ENCODE results near the gene NTF4. TPM values are rescaled to one million over a fixed set of nuclear protein-coding genes. Genes with fewer than 3 reads are reported as not detected.

The NTF4 gene
- total RNA-seq, 1 experiment from 2014 or later: 1.7 TPM

DNA sequence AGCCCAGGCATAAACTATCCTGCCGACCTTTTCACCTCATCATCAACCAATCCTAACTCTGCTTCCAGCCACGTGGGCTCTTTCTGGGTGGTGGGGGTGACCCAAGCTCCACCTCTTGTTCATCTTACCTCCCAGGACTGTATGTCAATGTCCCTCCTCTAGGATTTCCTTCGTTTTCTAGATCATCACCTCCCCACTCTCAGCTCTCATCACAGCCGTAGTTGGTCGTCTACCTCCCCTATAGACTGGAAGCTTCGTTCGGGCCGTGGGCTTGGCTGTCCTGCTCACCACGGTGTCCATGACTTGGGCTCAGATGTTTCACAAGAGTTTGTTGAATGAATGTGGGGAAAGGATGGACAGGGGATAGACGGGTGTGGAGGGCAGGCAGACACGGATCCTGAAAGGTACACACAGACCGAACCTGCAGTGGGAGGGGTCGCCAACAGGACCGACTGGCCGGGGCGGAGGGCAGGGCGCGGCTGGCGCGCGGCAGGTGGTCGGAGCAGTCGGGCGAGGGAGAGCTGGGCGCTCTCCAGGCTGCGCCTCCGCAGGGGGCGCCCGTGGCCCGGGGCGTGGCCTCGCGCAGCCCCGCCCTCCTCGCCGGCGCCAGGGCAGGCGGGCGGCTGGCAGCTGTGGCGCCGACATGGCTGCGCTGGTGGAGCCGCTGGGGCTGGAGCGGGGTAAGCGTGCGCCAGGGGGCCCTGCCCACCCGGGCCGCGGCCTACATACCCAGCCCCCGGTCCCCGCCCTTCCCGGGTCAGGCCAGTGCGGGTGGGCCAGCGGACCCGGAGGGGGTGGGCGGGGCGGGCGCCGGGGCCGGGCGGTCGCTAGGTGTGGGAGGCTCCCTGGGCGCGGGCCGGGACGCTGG lies 49.4 kb upstream of the NTF4 start, which contains the start of gene LIN7B:
LIN7B (plus strand) TSS at position 609 of the 868 bp plus-strand sequence; CDS start at position 644, 35 bp downstream.
- ChIA-PET CTCF (interaction anchor here (0.6 to 2.7 kb wide), 11 partner anchors 7 to 135 kb away, joined by 4 to 28 read pairs (median 6); partner anchors contain the start of genes GYS1 and RUVBL2), RAD21 (ENCODE audit: low non-redundant PET in 1 of 2, low total read pairs in 2 of 2, uncharacterized antibody in 2 of 2, unreplicated experiment in 2 of 2) (interaction anchor here in 1 of 2 experiments (1.1 kb wide), 1 partner anchor 16 kb away, joined by 3 read pairs; no protein-coding TSS in a partner anchor), POLR2A (interaction anchor here (1.8 to 2.4 kb wide), 2 partner anchors 15 to 36 kb away, joined by 8 to 9 read pairs; no protein-coding TSS in a partner anchor)
- Histone ChIP-seq H4K20me1 (ENCODE audit: insufficient read depth) (no peaks in the 10 kb centered on the region), H3K79me2 (ENCODE audit: insufficient read depth, low read length) (no peaks in the 10 kb centered on the region), H3K9me2 (ENCODE audit: insufficient read depth) (no peaks in the 10 kb centered on the region), H3K4me2 (ENCODE audit: low read length) (peak within 1 kb of the TSS; percentile 89), H3K4me3 (replicated peaks in 1 of 2; ENCODE audit: low read depth in 1 of 2, low read length in 2 of 2) (peak within 1 kb of the TSS; percentile 62 to 75), H3K27ac (ENCODE audit: low read depth, low read length) (peak within 1 kb of the TSS; percentile 60), H3K4me1 (ENCODE audit: control insufficient read depth in 1 of 2, insufficient read depth in 2 of 2, low read length in 2 of 2) (peaks cover 19 to 41% of the 10 kb centered on the region in 2 experiments), H3K27me3 (ENCODE audit: insufficient read depth, low read length) (no peaks in the 10 kb centered on the region), H2AFZ (ENCODE audit: low read depth, low read length, poor library complexity, severe bottlenecking) (peak within 1 kb of the TSS; percentile 84), H3K9me3 (ENCODE audit: control insufficient read depth in 1 of 2, insufficient read depth in 1 of 2, low read depth in 1 of 2, low read length in 2 of 2) (no peaks in the 10 kb centered on the region), H3K9ac (ENCODE audit: low read length) (peak within 1 kb of the TSS; percentile 69), H3K36me3 (ENCODE audit: control insufficient read depth in 1 of 2, insufficient read depth in 2 of 2, low read length in 2 of 2) (peaks cover 2 to 3% of the 10 kb centered on the region in 2 experiments; a peak in 2 of 4 replicates)
- peak; percentile 73 for ATAC-seq
- BruUV-seq (replicated peaks): no TSS peak
- TF ChIP-seq ELF1 (IDR thresholded peaks at IDR 0.05; ENCODE audit: borderline replicate concordance, low read depth): no peak
- TF ChIP-seq POLR2AphosphoS5 (IDR thresholded peaks at IDR 0.05; ENCODE audit: low read depth, low read length): peak; percentile 76
- no peak for TF ChIP-seq REST (IDR thresholded peaks at IDR 0.05; ENCODE audit: low read depth)
- no peak for TF ChIP-seq EZH2phosphoT487 (IDR thresholded peaks at IDR 0.05; ENCODE audit: borderline replicate concordance)
- TF ChIP-seq, protein P1, sequence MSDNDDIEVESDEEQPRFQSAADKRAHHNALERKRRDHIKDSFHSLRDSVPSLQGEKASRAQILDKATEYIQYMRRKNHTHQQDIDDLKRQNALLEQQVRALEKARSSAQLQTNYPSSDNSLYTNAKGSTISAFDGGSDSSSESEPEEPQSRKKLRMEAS (IDR thresholded peaks at IDR 0.05): peak; percentile 83
- TF ChIP-seq SRF (IDR thresholded peaks at IDR 0.05; ENCODE audit: low read depth): no peak
- TF ChIP-seq POLR2A (IDR thresholded peaks at IDR 0.05; ENCODE audit: borderline replicate concordance, extremely low read depth, insufficient read depth, insufficient read length): peak; percentile 21
- 0 out of 2 replicates have a peak, but pooled peaks have one; percentile 23 for TF ChIP-seq SP1 (IDR thresholded peaks at IDR 0.05; ENCODE audit: low read depth)
- TF ChIP-seq YY1 (IDR thresholded peaks at IDR 0.05; ENCODE audit: extremely low read depth, insufficient replicate concordance, low read depth, low read length): peak; percentile 61
- TF ChIP-seq ZNF274 (IDR thresholded peaks at IDR 0.05; ENCODE audit: low read depth, low read length): no peak
- intact Hi-C loops (cut with micrococcal nuclease): no loop called here
- DNase-seq (ENCODE audit: low read depth, low spot score): peak; percentile 52
